Activated T-helper 1 cell treated with anti-CD3 and anti-CD28 coated beads, Interleukin-12 subunit alpha, Interleukin-12 subunit beta, Interleukin-2, Interleukin-4 antibody, amounts not matched to agents 30 ng/mL and 10 ng/mL and 1 ng/mL, durations not matched to agents 14 hours and 24 hours and 36 hours (primary cell): ENCODE results near the gene SLC9A3. TPM values are rescaled to one million over a fixed set of nuclear protein-coding genes. Genes with fewer than 3 reads are reported as not detected.
"Not testable (repeated sequence)": the region's sequence is repeated elsewhere in the genome, so short reads cannot be mapped to it uniquely, and the experiment has no call there.

Source experiments
- DNase-seq: peaks from one replicate; pipeline ENCODE4 v3.0.0; 2021; ENCODE audit warnings: low spot score
- H3K27ac Mint-ChIP-seq: one replicate; pipeline ENCODE4 v1.8.0; 2021; ENCODE audit warnings: mild to moderate bottlenecking, mixed read lengths
- H3K27me3 Mint-ChIP-seq: one replicate; pipeline ENCODE4 v1.8.0; 2022; ENCODE audit warnings: mild to moderate bottlenecking, moderate library complexity, mixed read lengths; ENCODE audit not compliant: insufficient read depth
- H3K36me3 Mint-ChIP-seq: one replicate; pipeline ENCODE4 v1.8.0; 2021; ENCODE audit warnings: low read depth, mixed read lengths
- H3K4me1 Mint-ChIP-seq: one replicate; pipeline ENCODE4 v1.8.0; 2021; ENCODE audit warnings: low read depth, mixed read lengths
- H3K4me3 Mint-ChIP-seq: one replicate; pipeline ENCODE4 v1.8.0; 2021; ENCODE audit warnings: mild to moderate bottlenecking, moderate library complexity, mixed read lengths
- H3K9me3 Mint-ChIP-seq: one replicate; pipeline ENCODE4 v1.8.0; 2021; ENCODE audit warnings: mixed read lengths
- intact Hi-C: fragments of 100-400 bp; cut with micrococcal nuclease; formaldehyde crosslinking; loops from one replicate; pipeline ENCODE4 v1.15.1; 2024
- total RNA-seq: library from RNA; stranded (reverse); gene quantifications from 2 replicates; pipeline ENCODE4 v1.2.3, GENCODE V29; 2022

Gene SLC9A3
- total RNA-seq, 1 donor from 2014 or later = 3.0 TPM

GRCh38 chr5:566636-567309 is 42.5 kb upstream of the SLC9A3 start:
- peaks cover 9% of the 10 kb centered on the region for H3K27me3 Mint-ChIP-seq
- intact Hi-C loops = no loop called here
- DNase-seq = no peak
- no peak overlapping the region for H3K27ac Mint-ChIP-seq
- no peaks in the 10 kb centered on the region for H3K9me3 Mint-ChIP-seq
- H3K4me3 Mint-ChIP-seq = no peak overlapping the region
- no peaks in the 10 kb centered on the region for H3K4me1 Mint-ChIP-seq
- H3K36me3 Mint-ChIP-seq = no peaks in the 10 kb centered on the region

GRCh38 chr5:565782-566440 is 41.7 kb upstream of the SLC9A3 start:
- DNase-seq = no peak
- H3K4me3 Mint-ChIP-seq = no peak overlapping the region
- no peaks in the 10 kb centered on the region for H3K4me1 Mint-ChIP-seq
- H3K36me3 Mint-ChIP-seq = no peaks in the 10 kb centered on the region
- H3K9me3 Mint-ChIP-seq = no peaks in the 10 kb centered on the region
- intact Hi-C loops = no loop called here
- no peak overlapping the region for H3K27ac Mint-ChIP-seq
- H3K27me3 Mint-ChIP-seq = peaks cover 9% of the 10 kb centered on the region

GRCh38 chr5:561408-561807 is 37.2 kb upstream of the SLC9A3 start:
- intact Hi-C loops = no loop called here
- Mint-ChIP-seq H3K27ac (no peak overlapping the region), H3K27me3 (peaks cover 8% of the 10 kb centered on the region), H3K36me3 (no peaks in the 10 kb centered on the region), H3K9me3 (no peaks in the 10 kb centered on the region), H3K4me1 (no peaks in the 10 kb centered on the region), H3K4me3 (no peak overlapping the region)
- DNase-seq = no peak

- intact Hi-C loops = no loop called here
- Mint-ChIP-seq H3K27ac (no peak overlapping the region), H3K9me3 (no peaks in the 10 kb centered on the region), H3K4me3 (no peak overlapping the region), H3K27me3 (peaks cover 3% of the 10 kb centered on the region), H3K36me3 (no peaks in the 10 kb centered on the region), H3K4me1 (no peaks in the 10 kb centered on the region)
- DNase-seq = no peak
Measured at GRCh38 chr5:560792-561166, 36.5 kb upstream of the SLC9A3 start.

- Mint-ChIP-seq H3K27me3 (peaks cover 3% of the 10 kb centered on the region), H3K36me3 (no peaks in the 10 kb centered on the region), H3K4me1 (no peaks in the 10 kb centered on the region), H3K9me3 (no peaks in the 10 kb centered on the region), H3K4me3 (no peak overlapping the region), H3K27ac (no peak overlapping the region)
- intact Hi-C loops = no loop called here
- DNase-seq = no peak
Measured at GRCh38 chr5:558871-559503, 34.7 kb upstream of the SLC9A3 start.

GRCh38 chr5:558326-558725 is 34.1 kb upstream of the SLC9A3 start:
- Mint-ChIP-seq H3K4me1 (no peaks in the 10 kb centered on the region), H3K36me3 (no peaks in the 10 kb centered on the region), H3K4me3 (no peak overlapping the region), H3K27me3 (peaks cover 3% of the 10 kb centered on the region), H3K9me3 (no peaks in the 10 kb centered on the region), H3K27ac (no peak overlapping the region)
- no peak for DNase-seq
- intact Hi-C loops = no loop called here

GRCh38 chr5:557917-558316 is 33.7 kb upstream of the SLC9A3 start:
- H3K4me3 Mint-ChIP-seq, H3K36me3 Mint-ChIP-seq, H3K27ac Mint-ChIP-seq, intact Hi-C loops, H3K4me1 Mint-ChIP-seq, H3K9me3 Mint-ChIP-seq, DNase-seq, H3K27me3 Mint-ChIP-seq: not testable (repeated sequence)

GRCh38 chr5:556909-557441 is 32.7 kb upstream of the SLC9A3 start:
- no peak for DNase-seq
- Mint-ChIP-seq H3K36me3 (no peaks in the 10 kb centered on the region), H3K4me1 (no peaks in the 10 kb centered on the region), H3K27me3 (peaks cover 3% of the 10 kb centered on the region), H3K4me3 (no peak overlapping the region), H3K27ac (no peak overlapping the region), H3K9me3 (no peaks in the 10 kb centered on the region)
- intact Hi-C loops = no loop called here

- peaks cover 5% of the 10 kb centered on the region for H3K27me3 Mint-ChIP-seq
- no peaks in the 10 kb centered on the region for H3K36me3 Mint-ChIP-seq
- no peak for DNase-seq
- H3K9me3 Mint-ChIP-seq = no peaks in the 10 kb centered on the region
- no peak overlapping the region for H3K4me3 Mint-ChIP-seq
- no peak overlapping the region for H3K27ac Mint-ChIP-seq
- intact Hi-C loops = no loop called here
- H3K4me1 Mint-ChIP-seq = no peaks in the 10 kb centered on the region
Measured at GRCh38 chr5:555058-555623, 30.9 kb upstream of the SLC9A3 start.

- intact Hi-C loops = no loop called here
- Mint-ChIP-seq H3K36me3 (no peaks in the 10 kb centered on the region), H3K27me3 (peaks cover 5% of the 10 kb centered on the region), H3K27ac (no peak overlapping the region), H3K4me3 (no peak overlapping the region), H3K9me3 (no peaks in the 10 kb centered on the region), H3K4me1 (no peaks in the 10 kb centered on the region)
- no peak for DNase-seq
Measured at GRCh38 chr5:554284-554988, 30.2 kb upstream of the SLC9A3 start.

GRCh38 chr5:553874-554273 is 29.6 kb upstream of the SLC9A3 start:
- no peak overlapping the region for H3K27ac Mint-ChIP-seq
- H3K4me3 Mint-ChIP-seq = no peak overlapping the region
- intact Hi-C loops = no loop called here
- H3K4me1 Mint-ChIP-seq = no peaks in the 10 kb centered on the region
- DNase-seq = no peak
- peaks cover 9% of the 10 kb centered on the region for H3K27me3 Mint-ChIP-seq
- no peaks in the 10 kb centered on the region for H3K36me3 Mint-ChIP-seq
- H3K9me3 Mint-ChIP-seq = no peaks in the 10 kb centered on the region

- intact Hi-C loops = no loop called here
- Mint-ChIP-seq H3K4me1 (no peaks in the 10 kb centered on the region), H3K9me3 (no peaks in the 10 kb centered on the region), H3K27me3 (peaks cover 13% of the 10 kb centered on the region), H3K36me3 (no peaks in the 10 kb centered on the region), H3K4me3 (no peak overlapping the region), H3K27ac (no peak overlapping the region)
- DNase-seq = no peak
Measured at GRCh38 chr5:551406-551805, 27.2 kb upstream of the SLC9A3 start.
